RWPE1 (cell line): ENCODE measurements around the gene EXOSC9.

Experiments
- CTCF ChIA-PET: fragments of 350-600 bp; sonication (Branson Sonifier 250); formaldehyde crosslinking; extraction: SDS; loops from one replicate; lab custom pipeline; 2021; lab: Yijun Ruan, JAX
- POLR2A ChIA-PET: fragments of 400-600 bp; formaldehyde crosslinking; extraction: SDS; loops from one replicate; lab custom pipeline; 2020; ENCODE audit warnings: antibody characterized with exemption; ENCODE audit not compliant: low non-redundant PET; lab: Yijun Ruan, JAX
- DNase-seq: peaks from one replicate; pipeline ENCODE4 v3.0.0; 2012; ENCODE audit warnings: low spot score
- H3K27ac ChIP-seq: fragments of 450-650 bp; 2 replicates; pipeline ENCODE4 v1.5.1; 2017
- CTCF ChIP-seq: fragments of 450-650 bp; conservative IDR thresholded peaks from 2 replicates; pipeline ENCODE4 v1.5.1; 2017; ENCODE audit warnings: low read depth, mild to moderate bottlenecking

The EXOSC9 gene

GRCh38 chr4:121765368-121765705 is 35.8 kb upstream of the EXOSC9 start:
- DNase-seq: no peak
- TF ChIP-seq CTCF: no peak
- POLR2A ChIA-PET: no interaction called here
- no peak overlapping the region for H3K27ac ChIP-seq
- CTCF ChIA-PET: no interaction called here

- no peak for DNase-seq
- ChIA-PET POLR2A (no interaction called here), CTCF (interaction anchor here (0.6 kb wide), 1 partner anchor 121 kb away, joined by 3 read pairs; no protein-coding TSS in a partner anchor)
- no peak overlapping the region for H3K27ac ChIP-seq
- TF ChIP-seq CTCF: no peak
Observed at GRCh38 chr4:121765971-121766538, 35.1 kb upstream of the EXOSC9 start.

- H3K27ac ChIP-seq: no peak overlapping the region
- ChIA-PET CTCF (no interaction called here), POLR2A (no interaction called here)
- no peak for TF ChIP-seq CTCF
- DNase-seq: no peak
Observed at GRCh38 chr4:121767166-121767565, 34.0 kb upstream of the EXOSC9 start.

- ChIA-PET POLR2A (no interaction called here), CTCF (interaction anchor here (1.5 kb wide), 1 partner anchor 15 kb away, joined by 5 read pairs; no protein-coding TSS in a partner anchor)
- no peak overlapping the region for H3K27ac ChIP-seq
- no peak for TF ChIP-seq CTCF
- no peak for DNase-seq
Observed at GRCh38 chr4:121769341-121769740, 31.8 kb upstream of the EXOSC9 start.

GRCh38 chr4:121771869-121772268 is 29.3 kb upstream of the EXOSC9 start:
- ChIA-PET POLR2A (no interaction called here), CTCF (no interaction called here)
- DNase-seq: no peak
- TF ChIP-seq CTCF: no peak
- no peak overlapping the region for H3K27ac ChIP-seq

GRCh38 chr4:121773883-121774282 is 27.2 kb upstream of the EXOSC9 start:
- DNase-seq: no peak
- TF ChIP-seq CTCF: no peak
- no peak overlapping the region for H3K27ac ChIP-seq
- CTCF ChIA-PET: no interaction called here
- POLR2A ChIA-PET: no interaction called here
